ENCODE data around the gene ADAMTSL2.

Gene ADAMTSL2

GRCh38 chr9:133535306-133535877 is 888 bp downstream of the ADAMTSL2 start:
- DNase-seq (ENCODE audit: low read depth) = no peak

- no peak for DNase-seq (ENCODE audit: low read depth)
Measured at GRCh38 chr9:133536080-133536479, 1.6 kb downstream of the ADAMTSL2 start.

- no peak for DNase-seq (ENCODE audit: low read depth)
Measured at GRCh38 chr9:133536536-133536935, 2.0 kb downstream of the ADAMTSL2 start.

- no peak for DNase-seq (ENCODE audit: low read depth)
Measured at GRCh38 chr9:133537257-133537656, 2.8 kb downstream of the ADAMTSL2 start.

- no peak for DNase-seq (ENCODE audit: low read depth)
Measured at GRCh38 chr9:133538176-133538575, 3.7 kb downstream of the ADAMTSL2 start.

- no peak for DNase-seq (ENCODE audit: low read depth)
Measured at GRCh38 chr9:133538851-133539833, 4.6 kb downstream of the ADAMTSL2 start.

GRCh38 chr9:133539991-133540697 is 5.6 kb downstream of the ADAMTSL2 start:
- DNase-seq (ENCODE audit: low read depth) = no peak

- DNase-seq (ENCODE audit: low read depth) = no peak
Measured at GRCh38 chr9:133540698-133541025, 6.2 kb downstream of the ADAMTSL2 start.

GRCh38 chr9:133542002-133542401 is 7.5 kb downstream of the ADAMTSL2 start:
- no peak for DNase-seq (ENCODE audit: low read depth)

GRCh38 chr9:133543772-133544467 is 9.4 kb downstream of the ADAMTSL2 start:
- DNase-seq (ENCODE audit: low read depth) = no peak

- no peak for DNase-seq (ENCODE audit: low read depth)
Measured at GRCh38 chr9:133545494-133546286, 11.2 kb downstream of the ADAMTSL2 start.

GRCh38 chr9:133546287-133546680 is 11.8 kb downstream of the ADAMTSL2 start:
- DNase-seq (ENCODE audit: low read depth) = no peak

GRCh38 chr9:133547116-133547515 is 12.6 kb downstream of the ADAMTSL2 start:
- no peak for DNase-seq (ENCODE audit: low read depth)

GRCh38 chr9:133551446-133551845 is 16.9 kb downstream of the ADAMTSL2 start:
- no peak for DNase-seq (ENCODE audit: low read depth)

GRCh38 chr9:133552236-133552635 is 17.7 kb downstream of the ADAMTSL2 start:
- DNase-seq (ENCODE audit: low read depth) = no peak

GRCh38 chr9:133553123-133553522 is 18.6 kb downstream of the ADAMTSL2 start:
- DNase-seq (ENCODE audit: low read depth) = no peak

GRCh38 chr9:133553973-133554713 is 19.6 kb downstream of the ADAMTSL2 start:
- no peak for DNase-seq (ENCODE audit: low read depth)

GRCh38 chr9:133554729-133555128 is 20.2 kb downstream of the ADAMTSL2 start:
- no peak for DNase-seq (ENCODE audit: low read depth)

GRCh38 chr9:133556354-133556753 is 21.9 kb downstream of the ADAMTSL2 start:
- DNase-seq (ENCODE audit: low read depth) = no peak

- no peak for DNase-seq (ENCODE audit: low read depth)
Measured at GRCh38 chr9:133557581-133557980, 23.1 kb downstream of the ADAMTSL2 start.
